HuH-7.5 (cell line): ENCODE data around the gene APOBEC3B.
"Not testable (repeated sequence)": the region's sequence is repeated elsewhere in the genome, so short reads cannot be mapped to it uniquely, and the experiment has no call there.

Source experiments
- DNase-seq: peaks from one replicate; pipeline ENCODE4 v3.0.0; 2011; ENCODE audit warnings: low spot score

APOBEC3B gene

DNA sequence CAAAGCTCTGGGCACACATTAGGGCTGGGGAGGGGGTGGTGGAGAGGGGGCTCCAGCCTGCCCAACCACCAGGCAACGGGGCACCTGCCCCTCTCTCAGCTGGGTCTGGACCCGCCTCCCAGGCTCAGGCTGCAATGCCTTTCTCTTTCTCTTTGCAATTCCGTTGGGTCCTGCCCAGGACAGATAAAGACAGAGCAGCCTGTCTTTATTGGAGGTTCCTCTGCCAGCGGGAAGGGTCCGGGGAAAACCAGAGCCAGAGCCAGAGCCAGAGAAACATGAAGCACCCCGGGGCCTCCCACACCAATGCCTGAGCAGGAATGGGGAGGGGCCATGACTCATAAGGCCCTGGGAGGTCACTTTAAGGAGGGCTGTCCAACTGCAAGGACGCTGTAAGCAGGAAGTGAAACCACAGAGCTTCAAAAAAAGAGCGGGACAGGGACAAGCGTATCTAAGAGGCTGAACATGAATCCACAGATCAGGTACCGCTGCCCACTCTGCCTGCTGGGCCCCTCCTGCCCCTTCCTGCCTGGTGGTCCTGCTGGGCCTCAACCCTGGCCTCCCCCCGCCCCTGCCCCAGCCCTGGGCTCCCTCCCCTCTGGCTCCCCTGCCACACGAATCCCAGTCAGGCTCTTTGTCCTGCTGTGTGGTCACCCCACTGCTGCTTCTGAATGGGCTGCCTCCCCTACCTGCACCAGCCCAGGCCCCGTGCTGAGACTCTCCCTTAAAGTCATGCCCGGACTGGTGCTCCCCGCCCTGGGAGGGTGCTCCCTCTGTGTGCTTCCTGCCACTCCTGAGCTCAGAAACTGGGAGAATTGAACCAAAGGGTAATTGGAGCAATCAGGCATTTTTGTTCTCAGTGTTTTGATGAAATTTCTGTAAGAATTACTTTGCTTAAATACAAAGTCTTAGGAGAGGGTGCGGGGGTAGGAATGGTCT, at the start of gene APOBEC3B:
Gene APOBEC3B (plus strand): TSS at position 356 of the 936 bp plus-strand sequence. CDS start 107 bp downstream, at position 463.
- no peak for DNase-seq

DNA sequence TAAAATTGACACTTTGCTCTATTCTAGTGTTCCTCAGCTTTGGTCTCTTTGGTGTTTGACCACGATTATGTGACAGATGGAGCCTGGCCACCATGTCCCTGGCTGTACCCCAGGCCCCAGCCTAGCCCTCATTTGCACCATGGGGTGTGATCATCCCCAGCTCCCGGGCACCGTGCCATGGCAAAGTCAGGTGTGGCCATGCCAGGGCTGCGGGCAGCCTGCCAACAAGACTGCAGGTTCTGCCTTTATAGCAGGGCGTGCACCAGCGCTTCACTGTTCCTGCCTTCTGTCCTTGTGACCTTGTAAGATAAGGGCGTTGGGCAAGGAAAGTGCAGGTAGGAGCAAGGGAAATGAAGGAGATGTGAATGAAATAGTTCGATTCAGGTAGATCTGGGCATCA, 47.1 kb upstream of the APOBEC3B start:
- DNase-seq, result no peak

DNA sequence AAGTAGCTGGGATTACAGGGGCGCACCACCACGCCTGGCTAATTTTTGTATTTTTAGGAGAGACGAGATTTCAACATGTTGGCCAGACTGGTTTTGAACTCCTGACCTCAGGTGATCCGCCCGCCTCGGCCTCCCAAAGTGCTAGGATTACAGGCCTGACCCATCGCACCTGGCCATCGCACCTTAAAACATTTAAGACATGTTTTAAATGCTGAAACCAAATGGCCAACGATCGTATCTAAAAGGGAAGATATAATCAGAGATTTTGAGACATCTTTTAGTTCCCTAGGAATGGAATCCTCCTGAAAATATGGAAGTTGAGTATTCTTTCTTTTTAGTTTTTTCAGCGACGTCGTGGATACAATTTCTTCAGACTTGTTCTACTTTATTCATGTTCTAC, 46.5 kb upstream of the APOBEC3B start:
- DNase-seq, result no peak

DNA sequence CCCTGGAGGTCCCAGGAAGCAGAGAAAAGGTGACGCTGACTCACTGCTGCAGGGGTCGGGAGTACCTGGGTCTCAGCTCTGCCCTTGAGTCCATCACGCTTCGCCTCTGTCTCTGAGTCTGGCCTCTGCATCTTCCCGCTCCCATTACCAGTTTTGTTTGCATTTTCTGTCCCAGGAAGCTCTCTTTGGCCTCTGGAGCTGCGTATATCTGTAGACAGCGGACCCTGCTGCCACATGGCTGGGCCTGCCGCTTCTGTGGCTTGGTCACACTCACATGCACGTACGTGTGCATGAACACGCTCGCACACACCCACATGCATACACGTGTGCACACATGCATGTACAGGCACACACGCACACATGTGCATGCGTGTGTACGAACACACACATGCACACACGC, 45.6 kb upstream of the APOBEC3B start:
- DNase-seq, result no peak

DNA sequence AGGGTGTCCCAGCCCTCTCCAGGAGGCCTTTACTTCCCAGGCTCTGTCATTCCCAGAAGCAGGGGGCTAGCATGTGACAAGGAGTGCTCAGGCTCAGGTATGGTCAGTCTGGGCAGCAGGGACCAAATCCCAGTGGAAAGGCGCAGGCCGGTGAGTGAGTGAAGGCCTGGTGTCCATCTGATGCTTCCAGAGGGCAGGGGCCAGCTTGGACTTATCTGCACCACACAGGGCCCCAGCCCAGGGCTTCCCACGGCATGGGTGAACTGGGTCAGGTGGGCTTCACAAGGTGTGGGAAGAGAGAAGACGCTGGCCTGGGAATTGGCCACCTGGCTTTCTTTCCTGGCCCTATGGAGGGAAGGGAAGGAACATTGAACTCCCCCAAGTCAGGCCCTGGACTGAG, 45.1 kb upstream of the APOBEC3B start:
- no peak for DNase-seq

DNA sequence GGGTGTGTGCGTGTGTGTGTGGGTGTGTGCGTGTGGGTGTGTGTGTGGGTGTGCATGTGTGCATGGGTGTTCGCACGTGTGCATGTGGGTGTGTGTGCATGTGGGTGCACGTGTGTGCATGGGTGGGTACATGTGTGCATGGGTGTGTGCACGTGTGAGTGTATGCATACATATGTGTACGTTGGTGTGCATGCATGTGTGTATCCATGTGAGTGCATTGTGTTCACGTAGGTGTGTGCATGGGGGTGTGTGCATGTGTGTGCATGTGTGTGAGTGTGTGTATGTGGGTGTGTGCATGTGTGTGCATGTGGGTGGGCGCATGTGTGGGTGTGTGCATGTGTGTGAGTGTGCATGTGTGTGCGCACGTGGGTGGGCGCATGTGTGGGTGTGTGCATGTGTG, 44.6 kb upstream of the APOBEC3B start:
- no peak for DNase-seq

DNA sequence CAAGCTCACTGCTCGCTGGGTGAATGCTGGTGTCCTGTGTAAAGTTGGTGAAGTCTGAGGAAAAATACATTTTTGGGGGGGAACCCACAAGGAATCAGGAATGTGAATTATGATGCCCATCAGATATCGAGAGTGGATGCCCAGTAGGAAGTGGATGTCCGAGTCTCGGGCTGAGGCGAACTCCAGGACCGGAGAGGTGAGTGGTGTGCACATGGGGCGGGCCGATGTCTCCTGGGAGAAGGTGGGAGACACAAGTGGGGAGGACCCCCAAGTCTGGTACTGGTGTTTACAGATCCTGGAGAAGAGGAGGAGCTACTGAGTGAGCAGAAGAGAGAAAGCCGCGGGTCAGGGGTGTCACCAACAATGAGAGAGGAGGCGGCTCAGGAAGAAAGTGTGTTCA, 43.9 kb upstream of the APOBEC3B start:
- DNase-seq, result no peak

DNA sequence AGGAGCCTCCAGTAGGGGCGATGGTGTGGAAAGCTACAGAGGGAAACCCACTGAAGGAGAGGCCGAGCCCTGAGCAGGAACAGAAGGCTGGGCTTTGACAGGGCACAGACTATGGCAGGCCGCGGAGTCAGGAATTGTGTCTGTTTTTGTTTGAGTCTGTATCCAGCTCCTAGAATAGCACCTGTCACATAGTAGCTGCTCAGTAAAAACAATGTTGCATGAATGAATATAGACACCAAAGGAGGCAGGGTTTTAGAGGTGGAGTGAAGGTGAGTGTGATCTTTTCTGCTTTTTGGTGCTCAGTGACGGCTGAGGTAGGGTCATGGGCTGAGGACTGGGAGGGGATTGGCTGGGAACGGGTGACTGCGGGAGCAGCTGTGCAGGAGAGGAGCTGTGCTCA, 43.2 kb upstream of the APOBEC3B start:
- no peak for DNase-seq

DNA sequence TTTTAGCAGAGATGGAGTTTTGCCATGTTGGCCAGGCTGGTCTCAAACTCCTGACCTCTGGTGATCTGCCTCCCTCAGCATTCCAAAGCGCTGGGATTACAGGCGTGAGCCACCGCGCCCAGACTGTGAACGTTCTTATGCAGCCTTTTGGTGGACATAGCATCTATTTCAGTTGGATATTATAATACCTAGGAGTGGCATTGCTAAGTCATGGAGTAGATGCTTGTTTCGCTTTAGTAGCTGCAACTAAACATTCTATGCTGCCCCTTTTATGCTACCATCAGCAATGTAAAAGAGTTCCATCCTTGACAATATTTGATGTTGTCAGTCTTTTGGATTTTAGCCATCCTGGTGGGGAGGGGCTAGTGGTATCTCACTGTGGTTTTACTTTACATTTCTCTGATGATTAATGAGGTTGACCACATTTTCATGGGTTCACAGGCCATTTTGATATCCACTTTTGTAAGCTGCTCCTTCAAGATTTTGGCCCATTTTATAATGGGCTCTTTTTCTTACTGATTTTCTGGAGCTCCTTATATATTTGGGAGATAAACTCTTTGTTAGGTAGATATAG, 41.2 kb upstream of the APOBEC3B start:
- DNase-seq, result no peak

DNA sequence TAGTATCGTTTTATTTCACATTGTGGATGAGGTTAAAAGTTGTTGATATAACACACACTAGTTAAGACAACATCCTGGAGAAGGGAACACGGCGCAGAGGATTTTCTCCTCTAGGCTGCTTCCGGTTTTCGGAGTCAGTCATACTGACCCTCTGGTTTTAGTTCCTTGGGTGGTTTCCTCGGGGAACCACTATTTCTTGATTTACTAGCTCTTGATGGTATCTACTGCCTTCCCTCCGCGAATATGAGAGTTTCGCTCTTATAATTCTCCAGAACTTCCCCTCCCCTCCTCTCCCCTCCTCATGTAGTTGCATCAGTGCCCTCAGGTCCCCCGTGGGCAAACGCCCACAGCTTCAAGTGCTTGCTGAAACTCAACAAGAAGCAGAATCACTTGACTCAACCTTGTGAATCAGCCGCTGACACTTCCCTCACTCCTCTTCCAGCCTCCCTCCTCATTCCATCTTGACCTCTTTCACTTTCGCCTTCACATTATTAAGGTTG, 40.6 kb upstream of the APOBEC3B start:
- no peak for DNase-seq

DNA sequence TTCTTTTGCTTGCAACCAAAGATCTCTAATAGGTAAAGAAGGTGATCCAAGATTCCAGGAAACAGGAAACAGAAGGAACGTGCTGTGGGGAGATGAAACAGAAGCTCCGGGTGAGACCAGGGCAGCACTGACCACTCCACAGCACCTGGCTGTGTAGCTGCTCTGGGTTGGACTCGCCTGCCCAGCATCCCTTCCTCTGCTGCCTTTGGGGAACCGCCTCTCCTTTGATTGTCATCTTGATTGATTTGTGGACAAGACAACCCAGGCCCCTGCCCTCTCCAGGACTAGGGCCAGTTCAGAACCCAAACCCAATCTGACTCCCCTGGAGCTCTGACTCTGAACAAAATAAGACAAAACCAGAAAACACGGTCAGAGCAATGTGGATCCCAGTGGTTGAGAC, 39.4 kb upstream of the APOBEC3B start:
- no peak for DNase-seq

DNA sequence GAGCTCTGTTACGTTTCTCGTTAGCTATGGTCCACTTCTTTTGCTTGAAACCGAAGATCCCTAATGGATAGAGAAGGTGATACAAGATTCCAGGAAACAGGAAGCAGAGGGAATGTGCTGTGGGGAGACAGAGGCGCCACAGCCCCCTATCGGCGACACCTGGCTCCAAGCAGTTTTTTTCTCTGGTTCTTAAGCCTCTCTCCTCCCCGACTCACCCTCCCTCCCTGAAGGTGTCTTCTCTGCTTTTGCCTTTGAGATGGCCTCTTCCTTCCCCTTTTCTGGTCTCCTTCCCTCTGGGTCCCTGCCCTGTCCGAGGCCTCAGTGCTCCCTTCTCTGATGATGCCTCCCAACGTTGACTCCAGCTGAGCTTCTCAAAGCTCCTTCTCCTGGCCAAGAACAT, 38.9 kb upstream of the APOBEC3B start:
- DNase-seq, result no peak

DNA sequence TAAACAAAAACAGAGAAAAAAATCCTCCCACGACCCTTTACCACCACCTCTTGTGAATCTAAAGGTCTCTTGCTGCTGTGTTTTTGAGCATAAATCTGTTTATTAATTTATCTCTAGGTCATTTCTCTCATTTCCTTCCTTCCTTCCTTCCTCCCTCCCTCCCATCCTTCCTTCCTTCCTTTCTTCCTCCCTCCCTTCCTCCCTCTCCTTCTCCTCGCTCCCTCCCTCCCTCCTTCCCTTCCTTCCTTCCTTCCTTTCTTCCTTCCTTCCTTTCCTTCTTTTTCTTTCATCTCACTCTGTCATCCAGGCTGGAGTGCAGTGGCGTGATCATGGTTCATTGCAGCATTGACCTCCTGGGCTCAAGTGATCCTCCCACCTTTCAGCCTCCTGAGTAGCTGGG, 38.3 kb upstream of the APOBEC3B start:
- no peak for DNase-seq

DNA sequence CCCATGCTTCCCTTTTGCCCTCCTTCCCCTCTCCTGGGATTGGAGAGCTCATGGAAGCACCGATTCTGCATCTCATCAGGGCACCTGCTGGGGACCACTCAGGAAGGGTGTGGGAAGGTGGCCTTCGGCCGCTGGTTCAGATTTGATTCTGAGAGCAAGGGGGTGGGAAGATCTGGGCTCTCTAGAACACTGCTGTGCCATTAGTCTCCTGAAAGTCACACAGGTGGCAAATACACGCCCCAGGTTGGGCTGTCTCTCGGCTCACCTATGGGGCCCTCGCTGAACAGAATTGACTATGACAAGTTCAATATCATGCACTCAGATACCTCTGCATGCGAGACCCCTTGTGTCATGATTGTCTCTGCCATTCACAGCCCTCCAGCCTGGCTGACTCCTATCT, 37.5 kb upstream of the APOBEC3B start:
- DNase-seq, result no peak

DNA sequence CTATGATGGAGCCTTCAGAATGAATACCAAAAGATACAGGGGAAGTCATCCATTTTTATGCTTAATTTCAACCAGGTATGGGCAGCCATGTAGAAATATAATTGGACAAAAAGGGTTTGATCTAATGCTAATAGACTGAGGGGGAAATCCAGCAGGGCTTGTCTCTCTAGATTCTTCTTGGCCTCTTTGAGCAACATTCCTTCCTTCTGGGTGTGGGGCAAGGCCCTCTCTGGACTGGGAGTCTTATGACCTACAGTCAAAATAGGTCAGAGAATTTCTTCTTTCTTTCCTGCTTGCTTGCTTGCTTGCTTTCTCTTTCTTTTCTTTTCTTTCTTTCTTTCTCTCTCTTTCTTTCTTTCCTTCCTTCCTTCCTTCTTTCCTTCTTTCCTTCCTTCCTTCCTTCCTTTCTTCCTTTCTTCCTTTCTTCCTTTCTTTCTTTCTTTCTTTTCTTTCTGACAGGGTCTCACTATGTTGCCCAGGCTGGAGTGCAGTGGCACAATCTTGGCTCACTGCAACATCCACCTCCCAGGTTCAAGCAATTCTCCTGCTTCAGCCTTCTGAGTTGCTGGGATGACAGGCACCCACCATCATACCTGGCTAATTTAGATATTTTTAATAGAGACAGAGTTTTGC, 36.3 kb upstream of the APOBEC3B start:
- not testable (repeated sequence) for DNase-seq

DNA sequence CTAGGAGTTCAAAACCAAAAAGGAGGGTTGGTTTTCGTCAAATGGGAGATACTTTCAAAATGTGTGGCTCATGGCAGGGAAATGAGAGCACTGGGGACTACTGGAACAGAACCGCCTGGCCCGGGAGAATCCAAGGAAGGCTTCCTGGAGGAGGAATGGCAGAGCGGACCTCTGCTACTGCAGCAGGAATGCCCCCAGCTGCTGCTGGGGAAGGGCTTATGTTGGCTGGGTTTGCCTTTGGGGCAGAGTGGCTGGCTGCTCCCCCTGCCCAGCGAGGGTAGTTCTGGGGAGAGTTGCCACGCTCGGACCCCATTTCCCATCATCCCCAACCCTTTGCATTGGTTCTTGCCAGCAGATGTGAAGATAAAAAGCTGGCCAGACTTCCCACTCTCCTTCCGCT, 35.4 kb upstream of the APOBEC3B start:
- no peak for DNase-seq

DNA sequence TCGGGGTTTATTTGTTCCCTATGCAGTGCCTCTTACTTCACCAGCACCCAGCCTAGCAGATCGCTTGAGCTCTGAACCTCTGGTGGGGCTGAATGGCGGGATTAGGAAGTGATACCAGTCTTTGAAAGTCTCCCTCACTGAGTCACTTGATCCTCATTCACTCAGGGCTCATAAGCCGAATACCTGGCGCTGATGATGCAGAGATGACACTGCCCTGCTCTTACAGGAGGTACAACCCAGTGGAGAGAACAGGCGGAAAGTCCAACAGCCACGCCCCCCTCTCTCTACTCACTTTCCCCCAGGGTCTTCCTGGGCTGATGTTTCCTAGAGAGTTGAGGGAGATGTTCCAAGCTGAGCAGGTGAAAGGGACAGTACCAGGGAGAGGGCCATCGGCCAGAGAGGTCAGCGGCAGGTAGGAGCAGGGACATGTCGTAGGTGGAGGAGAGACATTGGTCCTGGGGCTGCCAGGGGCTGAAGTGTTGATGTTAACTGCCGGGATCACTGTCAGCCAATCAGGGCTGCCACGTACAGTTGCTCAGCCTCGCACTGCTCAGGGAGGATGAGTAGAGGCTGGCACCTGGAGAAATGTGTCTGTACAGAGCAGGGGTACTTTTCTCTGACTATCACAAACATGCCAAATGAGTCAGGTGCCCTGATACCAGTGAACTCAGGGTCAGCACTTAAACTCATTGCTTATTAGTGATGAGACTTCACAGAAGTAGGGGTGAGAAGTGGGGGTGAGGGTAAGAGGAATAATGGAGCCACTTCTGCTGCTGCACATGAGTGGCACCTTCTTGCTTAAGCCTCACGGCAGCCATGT, 34.6 kb upstream of the APOBEC3B start:
- DNase-seq, result no peak

DNA sequence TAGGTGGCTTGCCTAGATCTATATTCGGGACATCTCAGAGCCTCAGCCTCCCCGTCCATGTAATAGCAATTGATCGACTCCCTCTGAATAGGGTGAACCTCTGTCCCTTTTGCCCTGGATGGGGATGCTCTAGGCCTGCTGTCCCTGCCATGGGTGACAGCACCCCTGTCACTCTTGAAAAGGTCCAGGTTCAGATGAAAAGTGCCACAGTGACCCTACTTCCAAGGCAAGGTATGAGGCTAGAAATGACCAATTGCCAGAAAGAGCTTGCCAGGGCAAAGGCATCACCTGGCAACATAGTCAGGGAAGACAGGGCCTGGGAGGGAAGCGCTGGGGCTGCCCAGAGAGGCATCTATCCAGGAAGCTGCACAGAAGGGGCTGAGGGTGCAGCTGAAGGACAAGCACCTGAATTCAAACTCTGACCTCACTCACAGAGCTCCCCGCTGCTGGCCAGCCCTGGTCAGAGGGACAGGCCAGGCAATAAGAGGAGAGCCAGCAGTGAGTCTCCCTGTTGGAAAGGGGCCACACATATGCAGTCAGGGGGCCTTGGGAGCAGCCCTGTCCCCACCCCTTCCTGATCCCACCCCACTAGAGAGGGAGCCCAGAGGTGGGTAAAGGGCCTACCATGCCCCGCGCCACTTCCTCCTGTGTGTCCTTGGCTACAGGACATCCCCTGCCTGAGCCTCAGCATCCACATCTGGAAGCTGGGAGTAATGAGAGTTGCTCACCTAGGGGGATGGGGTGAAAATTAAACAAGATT, 33.8 kb upstream of the APOBEC3B start:
- no peak for DNase-seq

DNA sequence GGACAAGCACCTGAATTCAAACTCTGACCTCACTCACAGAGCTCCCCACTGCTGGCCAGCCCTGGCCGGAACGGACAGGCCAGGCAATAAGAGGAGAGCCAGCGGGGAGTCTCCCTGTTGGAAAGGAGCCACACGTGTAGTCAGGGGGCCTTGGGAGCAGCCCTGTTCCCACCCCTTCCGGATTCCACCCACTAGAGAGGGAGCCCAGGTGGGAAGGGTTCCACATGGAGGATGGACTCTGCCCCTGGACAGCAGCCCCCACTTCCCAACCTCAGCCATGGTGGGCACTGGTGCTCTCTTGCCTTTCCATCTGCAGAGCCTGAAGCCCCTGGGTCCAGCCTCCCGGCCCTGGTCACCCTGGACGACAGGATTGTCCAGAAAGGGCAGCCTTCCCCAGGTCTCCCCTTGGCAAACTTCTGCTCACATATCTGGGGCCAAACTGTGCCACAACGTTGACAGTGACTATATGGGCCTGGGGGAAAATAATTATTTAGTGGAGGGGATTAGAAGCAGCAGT, 32.2 kb upstream of the APOBEC3B start:
- DNase-seq, result no peak

DNA sequence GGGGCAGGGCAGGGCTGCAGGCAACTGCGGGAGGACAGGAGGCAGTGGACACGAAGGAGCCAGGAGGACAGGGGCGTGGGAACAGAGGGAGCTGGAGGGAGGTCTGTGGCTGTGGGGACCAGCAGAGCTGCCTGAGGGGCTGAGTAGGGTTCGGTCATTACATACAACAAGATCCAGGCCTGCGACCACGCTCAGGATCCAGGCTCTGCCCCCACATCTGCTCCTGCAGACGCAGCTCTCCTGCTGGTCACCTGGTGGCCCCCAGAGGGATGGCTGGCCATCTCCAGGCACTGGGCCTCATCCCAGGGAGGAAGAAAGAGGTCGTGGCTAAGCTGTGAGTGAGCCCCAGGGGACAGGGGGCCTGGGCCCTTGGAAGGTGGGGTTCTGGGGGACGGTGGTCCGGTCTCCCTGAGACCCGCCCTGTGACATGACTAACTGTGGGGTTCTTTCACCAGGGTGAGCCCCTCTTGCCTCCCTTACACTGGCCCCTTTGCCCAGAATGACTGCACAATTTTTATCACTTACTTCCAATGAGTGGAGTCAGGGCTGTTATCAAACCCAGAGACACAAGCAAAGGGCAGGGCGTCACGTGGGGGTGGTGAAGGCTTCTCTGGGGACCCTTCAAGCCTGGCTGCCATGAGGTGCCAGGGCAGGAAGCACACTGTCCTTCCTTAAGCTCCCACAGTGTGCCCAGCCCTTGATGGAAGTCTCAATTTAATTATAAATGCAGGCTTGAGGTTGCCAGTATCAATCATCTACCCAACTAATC, 31.4 kb upstream of the APOBEC3B start:
- DNase-seq, result no peak
